Liver (tissue), 3 donors: Measurements from ENCODE around the gene PDXK.

Experiments used
- RXRA ChIP-seq, 2 donors: IDR thresholded peaks; 2 replicates each; pipeline ENCODE4 v1.6.1; 2017 to 2018; ENCODE audit warnings: antibody characterized with exemption in 2 of 2, mild to moderate bottlenecking in 1 of 2
- TF ChIP-seq, protein P1 (sequence below): IDR thresholded peaks from 2 replicates; pipeline ENCODE4 v1.6.1; 2016; ENCODE audit warnings: antibody characterized with exemption, mild to moderate bottlenecking
- TF ChIP-seq, protein P2 (sequence below): fragments of 150-350 bp; IDR thresholded peaks from 2 replicates; pipeline ENCODE4 v1.5.1; 2017; ENCODE audit warnings: improper control_type of control experiment, low read depth, low read length; ENCODE audit not compliant: missing input control
- donor health status: healthy.
- donor health status: healthy.

DNA sequence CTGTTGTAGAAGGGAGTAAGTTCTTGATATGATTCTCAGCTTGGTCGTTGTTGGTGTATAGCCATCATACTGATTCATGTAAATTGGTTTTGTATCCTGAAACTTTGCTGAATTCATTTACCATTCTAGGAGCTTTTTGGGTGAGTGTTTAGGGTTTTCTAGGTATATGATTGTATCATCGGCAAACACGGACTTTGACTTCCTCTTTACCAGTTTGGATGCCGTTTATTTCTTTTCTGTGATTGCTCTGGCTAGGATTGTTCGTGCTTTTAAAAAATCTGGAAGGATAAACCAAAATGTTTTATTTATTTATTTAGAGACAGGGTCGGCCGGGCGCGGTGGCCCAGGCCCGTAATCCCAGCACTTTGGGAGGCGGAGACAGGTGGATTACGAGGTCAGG, 39.0 kb upstream of the PDXK start:
- TF ChIP-seq, protein P1, sequence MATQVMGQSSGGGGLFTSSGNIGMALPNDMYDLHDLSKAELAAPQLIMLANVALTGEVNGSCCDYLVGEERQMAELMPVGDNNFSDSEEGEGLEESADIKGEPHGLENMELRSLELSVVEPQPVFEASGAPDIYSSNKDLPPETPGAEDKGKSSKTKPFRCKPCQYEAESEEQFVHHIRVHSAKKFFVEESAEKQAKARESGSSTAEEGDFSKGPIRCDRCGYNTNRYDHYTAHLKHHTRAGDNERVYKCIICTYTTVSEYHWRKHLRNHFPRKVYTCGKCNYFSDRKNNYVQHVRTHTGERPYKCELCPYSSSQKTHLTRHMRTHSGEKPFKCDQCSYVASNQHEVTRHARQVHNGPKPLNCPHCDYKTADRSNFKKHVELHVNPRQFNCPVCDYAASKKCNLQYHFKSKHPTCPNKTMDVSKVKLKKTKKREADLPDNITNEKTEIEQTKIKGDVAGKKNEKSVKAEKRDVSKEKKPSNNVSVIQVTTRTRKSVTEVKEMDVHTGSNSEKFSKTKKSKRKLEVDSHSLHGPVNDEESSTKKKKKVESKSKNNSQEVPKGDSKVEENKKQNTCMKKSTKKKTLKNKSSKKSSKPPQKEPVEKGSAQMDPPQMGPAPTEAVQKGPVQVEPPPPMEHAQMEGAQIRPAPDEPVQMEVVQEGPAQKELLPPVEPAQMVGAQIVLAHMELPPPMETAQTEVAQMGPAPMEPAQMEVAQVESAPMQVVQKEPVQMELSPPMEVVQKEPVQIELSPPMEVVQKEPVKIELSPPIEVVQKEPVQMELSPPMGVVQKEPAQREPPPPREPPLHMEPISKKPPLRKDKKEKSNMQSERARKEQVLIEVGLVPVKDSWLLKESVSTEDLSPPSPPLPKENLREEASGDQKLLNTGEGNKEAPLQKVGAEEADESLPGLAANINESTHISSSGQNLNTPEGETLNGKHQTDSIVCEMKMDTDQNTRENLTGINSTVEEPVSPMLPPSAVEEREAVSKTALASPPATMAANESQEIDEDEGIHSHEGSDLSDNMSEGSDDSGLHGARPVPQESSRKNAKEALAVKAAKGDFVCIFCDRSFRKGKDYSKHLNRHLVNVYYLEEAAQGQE = no peak
- TF ChIP-seq, protein P2, sequence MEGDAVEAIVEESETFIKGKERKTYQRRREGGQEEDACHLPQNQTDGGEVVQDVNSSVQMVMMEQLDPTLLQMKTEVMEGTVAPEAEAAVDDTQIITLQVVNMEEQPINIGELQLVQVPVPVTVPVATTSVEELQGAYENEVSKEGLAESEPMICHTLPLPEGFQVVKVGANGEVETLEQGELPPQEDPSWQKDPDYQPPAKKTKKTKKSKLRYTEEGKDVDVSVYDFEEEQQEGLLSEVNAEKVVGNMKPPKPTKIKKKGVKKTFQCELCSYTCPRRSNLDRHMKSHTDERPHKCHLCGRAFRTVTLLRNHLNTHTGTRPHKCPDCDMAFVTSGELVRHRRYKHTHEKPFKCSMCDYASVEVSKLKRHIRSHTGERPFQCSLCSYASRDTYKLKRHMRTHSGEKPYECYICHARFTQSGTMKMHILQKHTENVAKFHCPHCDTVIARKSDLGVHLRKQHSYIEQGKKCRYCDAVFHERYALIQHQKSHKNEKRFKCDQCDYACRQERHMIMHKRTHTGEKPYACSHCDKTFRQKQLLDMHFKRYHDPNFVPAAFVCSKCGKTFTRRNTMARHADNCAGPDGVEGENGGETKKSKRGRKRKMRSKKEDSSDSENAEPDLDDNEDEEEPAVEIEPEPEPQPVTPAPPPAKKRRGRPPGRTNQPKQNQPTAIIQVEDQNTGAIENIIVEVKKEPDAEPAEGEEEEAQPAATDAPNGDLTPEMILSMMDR = no peak
- TF ChIP-seq RXRA (IDR thresholded peaks at IDR 0.05) = no peak
